Loucy (cell line): ENCODE measurements around the gene PRKACA.

Source experiments
- CTCF ChIP-seq: fragments of 200-600 bp; sonication (generic); conservative IDR thresholded peaks from 2 replicates; pipeline ENCODE4 v1.5.1; 2014; ENCODE audit warnings: mild to moderate bottlenecking, antibody characterized with exemption, low read length
- EZH2phosphoT487 ChIP-seq: fragments of 200-600 bp; IDR thresholded peaks from 2 replicates; pipeline ENCODE4 v1.6.1; 2018; ENCODE audit warnings: antibody characterized with exemption, mild to moderate bottlenecking, moderate library complexity, borderline replicate concordance

DNA sequence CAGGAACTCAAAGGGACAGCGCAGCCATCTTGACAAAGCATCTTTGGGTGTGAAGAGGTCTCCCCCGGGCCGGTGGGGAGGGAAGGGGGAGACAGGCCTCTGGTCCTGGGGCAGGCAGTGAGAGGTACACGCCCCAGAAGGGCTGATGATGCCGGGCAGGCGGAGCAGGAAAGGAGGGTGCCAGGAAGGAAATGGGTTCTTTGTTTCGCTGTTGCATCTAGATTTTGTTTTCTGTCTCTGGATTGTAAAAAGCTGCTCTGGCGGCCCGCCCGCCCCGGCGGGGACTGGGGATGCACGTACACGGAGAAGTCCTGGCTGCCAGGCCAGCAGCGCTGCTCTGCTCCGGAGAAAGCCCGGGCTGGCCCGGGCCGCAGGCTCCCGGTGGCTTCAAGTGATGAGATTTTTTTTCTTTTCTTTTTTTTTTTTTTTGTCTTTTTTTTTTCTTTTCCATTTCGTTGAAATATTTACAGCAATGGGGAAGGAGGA, 32.0 kb upstream of the PRKACA start:
- no peak for TF ChIP-seq CTCF
- TF ChIP-seq EZH2phosphoT487: no peak
